GM21360 (cell line): ENCODE results near the gene HOMEZ.

ENCODE experiments used
- ATAC-seq: cut with Tn5 transposase; IDR thresholded peaks from one replicate; pipeline ENCODE4 v1.9.1; 2021; ENCODE audit warnings: mild to moderate bottlenecking, moderate library complexity; ENCODE audit not compliant: unreplicated experiment

HOMEZ gene

DNA sequence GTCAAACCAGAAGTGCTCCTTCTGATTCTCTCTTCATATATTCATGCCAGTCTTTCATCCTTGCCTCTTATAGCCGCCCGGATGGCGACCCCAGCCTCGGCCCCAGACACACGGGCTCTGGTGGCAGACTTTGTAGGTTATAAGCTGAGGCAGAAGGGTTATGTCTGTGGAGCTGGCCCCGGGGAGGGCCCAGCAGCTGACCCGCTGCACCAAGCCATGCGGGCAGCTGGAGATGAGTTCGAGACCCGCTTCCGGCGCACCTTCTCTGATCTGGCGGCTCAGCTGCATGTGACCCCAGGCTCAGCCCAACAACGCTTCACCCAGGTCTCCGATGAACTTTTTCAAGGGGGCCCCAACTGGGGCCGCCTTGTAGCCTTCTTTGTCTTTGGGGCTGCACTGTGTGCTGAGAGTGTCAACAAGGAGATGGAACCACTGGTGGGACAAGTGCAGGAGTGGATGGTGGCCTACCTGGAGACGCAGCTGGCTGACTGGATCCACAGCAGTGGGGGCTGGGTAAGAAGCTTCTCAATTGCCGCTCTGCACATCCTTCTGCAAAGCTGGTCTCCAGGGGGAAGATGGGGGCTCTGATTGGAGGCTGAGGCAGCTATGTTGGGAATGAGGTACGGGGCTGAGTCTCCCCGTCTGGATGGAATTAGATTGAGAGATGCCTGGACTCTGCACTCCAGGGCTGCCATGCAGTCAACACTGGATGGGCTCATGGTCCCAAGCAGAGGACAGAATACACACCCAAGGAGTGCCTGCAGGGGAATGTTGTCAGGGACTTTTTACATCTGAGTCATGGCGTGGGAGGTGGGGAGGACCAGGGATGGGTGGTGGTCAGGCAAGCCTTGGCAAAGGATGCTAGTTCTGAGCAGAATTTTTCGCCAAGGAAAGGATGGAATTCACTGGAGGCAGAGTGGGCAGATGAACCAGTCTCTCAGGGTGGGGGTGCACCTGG, 22.0 kb upstream of the HOMEZ start:
- no peak for ATAC-seq

DNA sequence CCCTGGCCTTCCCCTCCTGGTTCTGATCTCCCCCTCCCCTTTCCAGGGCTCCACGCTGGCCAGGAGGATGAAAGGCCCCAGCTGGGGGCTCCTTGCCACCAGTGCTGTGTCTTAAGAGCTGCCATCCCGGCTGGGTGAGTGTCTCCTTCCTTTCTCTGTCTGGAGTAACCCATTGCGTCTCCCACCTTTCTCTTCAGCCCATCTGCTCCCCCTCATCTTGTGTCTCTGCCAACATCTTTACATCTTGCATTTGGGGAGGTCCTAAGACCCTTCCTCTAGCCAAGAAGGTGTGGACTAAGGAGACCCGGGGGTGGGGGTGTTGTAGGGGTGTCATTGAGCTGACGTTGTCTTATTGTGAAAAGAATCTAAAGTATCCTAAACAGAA, 21.2 kb upstream of the HOMEZ start:
- no peak for ATAC-seq

DNA sequence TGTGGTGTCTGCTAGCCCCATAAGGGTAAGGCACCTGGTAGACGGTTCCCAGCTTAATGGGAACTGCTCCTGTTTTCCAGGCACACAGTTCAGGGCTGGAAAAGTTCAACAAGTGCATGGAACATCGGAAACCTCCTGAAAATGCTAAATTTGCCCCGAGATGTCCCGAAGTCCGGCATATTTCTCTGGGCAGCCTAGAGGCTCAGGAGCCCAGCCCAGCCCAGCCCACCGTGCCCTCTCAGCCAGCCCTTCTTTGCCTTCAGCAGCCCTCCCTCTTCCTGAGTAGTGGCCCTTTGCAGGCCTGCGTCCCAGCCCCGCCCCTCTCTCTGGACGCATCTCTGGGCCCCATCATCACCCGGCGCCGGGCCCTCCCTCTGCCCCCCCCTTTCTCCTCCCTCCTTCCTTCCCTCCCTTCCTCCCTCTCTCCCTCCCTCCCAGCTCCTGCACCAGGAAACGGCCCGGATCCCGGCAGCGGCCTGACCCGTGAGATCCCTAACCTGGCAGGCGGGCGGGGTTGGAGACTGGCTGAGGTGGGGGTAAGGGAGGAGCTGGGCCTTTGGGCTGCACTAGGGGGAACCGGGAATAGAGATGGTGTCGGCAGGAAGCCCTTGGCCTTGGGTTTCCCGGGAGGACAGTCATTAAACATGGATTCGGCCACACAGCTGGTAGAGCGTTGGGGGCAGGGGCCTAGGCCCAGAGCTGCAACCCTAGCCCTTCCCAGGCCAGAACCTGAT, 20.6 kb upstream of the HOMEZ start, which contains the start of gene BCL2L2:
Gene BCL2L2 (plus strand): TSS at position 422 of the 734 bp plus-strand sequence. CDS start 935 bp downstream, outside the sequence.
- no peak for ATAC-seq

DNA sequence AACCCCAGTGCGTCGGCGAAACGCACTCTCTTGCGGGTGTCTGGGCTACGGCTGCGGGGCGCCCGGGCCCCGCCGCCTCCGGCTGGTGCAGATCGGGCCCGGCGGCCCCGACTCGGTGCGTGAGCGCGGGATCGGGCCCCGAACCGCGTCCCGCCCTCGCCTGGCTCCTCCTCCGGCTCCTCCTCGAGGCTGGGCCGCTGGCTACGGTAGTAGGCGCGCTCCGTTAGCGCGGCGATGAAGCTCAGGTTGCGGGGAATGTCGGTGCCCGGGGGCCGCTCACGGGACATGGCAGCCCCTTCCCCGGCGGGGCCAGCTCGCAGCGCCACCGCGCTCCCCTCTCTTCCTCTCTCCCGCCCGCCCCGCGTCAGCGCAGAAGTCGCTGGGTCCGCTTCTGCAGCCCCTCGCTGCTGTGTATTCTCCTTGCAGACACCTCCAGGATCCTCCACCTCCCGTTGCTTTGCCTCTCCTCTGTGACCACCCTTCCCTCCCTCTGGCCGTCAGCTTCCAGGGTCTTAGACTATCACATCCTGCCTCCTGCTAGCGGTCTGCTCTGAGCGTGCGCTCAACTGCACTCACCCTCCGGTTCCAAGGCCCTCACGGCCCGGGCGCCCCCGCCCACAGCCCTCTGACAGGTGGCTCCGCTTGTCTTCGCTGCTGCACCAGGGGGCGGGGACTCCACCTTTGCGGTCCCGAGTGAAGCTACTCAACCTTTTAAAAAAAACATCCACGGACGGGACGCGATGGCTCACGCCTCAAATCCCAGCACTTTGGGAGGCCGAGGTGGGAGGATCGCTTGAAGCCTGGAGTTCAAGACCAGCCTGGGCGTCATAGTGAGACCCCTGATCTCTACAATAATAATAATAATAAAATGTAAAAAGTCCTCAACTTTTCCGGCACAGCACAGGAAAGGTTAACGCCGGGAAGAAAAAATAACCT, 16.6 kb upstream of the HOMEZ start, which contains the start of gene PPP1R3E:
Gene PPP1R3E (minus strand): TSS at position 570 of the 936 bp plus-strand sequence. CDS start 283 bp downstream, at position 287.
- peak; percentile 31 for ATAC-seq

DNA sequence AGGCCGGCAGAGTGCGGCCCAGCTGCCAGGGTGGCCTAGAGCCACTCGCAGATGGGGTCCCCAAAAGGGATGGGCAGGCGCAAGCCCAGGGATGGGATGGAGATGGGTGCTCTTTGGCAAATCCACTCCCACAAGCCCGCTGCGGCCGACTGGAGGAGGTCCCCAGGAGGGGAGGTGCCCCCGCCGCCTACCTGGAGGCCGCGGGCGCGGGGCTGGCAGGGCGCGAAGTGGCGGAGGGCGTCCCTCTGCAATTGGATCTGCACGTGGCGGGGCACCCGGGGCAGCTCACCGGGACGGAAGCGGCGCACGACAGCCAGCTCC, 16.0 kb upstream of the HOMEZ start:
- no peak for ATAC-seq

DNA sequence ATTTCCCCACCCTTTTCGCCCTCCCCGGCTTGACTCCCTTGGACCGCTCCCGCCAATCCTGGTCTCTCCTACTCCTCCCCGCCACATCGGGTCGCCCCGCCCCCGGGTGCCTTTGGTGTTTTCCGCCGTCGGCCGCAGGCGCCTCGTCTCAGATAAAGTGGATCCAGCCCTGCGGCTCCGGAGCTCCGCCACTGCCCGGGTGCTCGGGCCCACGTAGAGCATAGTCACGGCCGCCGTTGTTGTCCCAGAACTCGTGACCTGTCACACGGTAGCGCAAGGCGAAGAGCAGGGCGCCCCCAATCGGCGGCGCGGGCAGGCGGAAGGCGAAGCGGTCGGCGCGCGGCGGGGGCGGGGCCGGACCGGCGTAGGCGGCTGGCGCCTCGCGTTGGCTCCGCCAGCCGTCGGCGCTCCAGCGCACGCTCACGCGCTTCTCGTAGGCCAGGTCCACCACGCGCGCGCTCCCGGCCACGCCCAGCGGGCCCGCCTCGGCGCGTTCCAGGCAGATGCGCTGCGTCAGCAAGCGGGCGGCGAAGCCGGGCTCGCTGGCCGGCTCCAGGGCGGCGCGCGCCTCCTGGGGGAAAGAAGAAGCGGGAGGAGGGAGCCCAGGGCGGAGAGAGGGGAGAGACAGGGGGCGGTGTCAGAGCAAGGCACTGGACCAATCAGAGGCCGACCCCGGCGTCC, 15.5 kb upstream of the HOMEZ start:
- ATAC-seq, result peak; percentile 65

DNA sequence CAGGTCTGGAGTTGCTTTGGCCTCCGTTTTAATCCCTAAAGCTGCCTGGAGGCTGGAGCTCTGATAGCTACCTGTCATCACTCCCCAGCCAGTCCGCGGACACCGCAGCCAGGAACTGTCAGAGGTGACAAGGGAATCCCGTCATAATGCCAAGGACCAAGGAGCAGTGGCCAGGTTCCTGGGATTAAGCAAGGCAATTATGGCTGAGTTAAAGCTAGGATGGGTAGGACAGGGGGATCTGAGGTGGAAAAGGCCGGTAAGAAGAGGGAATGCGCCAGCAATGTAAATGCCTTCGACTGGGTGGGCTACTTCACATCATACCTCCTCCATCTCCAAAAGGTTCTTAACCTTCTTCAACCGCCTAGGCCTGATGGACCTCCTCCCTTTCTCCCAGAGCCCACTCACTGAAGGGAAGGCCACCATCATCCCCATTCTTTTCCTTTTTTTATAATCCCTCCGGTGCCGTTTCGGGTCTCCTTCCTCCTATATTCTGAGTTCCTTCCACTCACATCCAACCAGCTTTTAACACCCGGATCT, 14.8 kb upstream of the HOMEZ start:
- no peak for ATAC-seq

DNA sequence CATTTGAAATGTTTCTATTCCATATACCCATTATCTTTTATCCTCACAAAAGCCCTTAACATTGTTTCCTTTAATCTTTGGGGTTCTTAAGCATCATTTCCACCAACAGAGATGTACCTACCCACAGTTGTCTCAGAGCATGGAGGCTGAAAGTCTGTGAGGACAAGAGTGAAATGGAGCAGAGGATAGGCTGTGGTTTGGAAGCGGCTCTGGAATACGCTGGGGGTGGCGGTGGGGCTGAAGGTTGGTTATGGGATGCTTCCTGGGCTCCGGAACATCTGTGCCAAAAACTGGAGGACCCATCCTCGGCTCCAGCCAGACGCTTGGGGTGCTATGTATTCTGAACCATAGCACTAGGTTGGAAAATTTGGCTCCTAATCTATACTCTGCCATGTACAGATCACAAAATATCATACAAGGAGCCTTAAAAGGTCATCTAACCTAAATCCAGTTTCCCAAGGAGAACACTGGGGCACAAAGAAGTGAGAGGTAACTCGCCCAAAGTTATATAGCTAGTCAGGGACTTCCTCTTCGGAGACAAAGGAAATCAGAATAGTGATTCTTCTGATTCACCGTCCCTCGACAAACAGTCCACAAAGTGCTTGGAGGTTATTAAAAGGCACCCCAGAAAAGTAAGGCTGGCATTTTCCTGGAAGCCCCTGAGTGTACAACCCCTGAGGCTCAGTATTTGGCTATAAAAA, 14.2 kb upstream of the HOMEZ start:
- no peak for ATAC-seq

DNA sequence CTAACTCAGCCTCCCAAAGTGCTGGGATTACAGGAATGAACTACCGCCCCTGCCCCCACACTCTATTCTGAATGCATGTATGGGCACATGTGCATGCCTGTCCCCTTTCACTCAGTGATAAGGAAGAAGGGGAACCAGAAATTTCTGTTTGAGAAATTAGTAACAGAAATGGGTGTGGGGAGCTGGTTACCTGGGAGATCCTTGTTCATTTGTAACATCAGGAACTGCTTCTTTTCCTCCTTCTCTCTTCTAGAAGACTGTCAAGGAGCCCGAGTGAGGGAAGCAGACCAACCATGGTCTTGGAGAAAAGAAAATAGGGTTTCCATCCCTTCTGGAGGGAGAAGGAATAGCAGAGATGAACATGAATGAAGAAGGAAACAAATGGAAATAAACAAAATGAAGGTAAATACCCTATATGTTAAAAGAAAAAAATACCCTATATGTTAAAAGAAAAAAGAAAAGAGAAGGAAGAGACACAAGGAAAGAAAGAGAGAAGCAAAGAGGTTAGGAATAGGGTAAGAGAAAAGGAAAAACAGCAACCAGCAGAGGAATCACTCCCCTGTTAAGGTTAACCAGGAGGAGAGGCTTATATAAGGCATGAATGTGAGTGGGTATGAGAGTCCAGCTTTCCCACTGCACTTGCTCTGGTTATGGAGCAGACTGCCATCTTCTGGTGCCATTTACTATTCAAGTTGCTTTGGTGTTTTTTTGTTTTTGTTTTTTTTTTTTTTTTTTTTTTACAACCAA, 13.5 kb upstream of the HOMEZ start:
- ATAC-seq, result no peak

DNA sequence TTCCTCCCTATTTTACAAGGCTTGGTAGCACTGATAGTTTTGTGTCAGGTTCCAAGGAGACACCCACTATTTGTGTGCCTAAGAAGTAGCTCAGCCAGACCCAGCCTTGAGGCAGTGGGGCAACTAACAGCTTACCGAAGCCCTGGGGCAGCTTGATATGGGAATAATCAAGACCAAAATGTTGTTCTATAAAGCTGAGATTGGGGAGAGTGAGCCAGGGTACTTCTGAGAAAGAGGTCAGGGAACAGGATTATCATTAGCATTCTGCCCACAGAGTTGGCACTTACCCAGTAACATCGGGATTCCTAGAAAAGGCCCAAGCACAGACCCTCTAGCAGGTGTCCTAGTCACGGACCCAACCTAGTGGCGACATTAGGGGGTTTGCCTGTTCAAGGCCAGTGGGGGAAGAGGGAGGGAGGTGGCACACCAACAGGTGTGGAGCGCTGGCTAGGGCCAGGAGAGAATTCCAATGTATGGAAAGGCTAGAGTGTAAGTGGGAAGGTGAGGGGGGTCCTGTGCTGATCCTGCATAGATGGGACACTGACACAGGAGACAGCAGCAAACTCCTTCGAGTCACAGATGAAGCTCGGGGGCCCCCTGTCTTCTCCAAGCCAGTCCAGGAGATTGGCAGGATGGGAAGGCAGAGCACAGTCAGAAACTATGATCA, 11.8 kb upstream of the HOMEZ start:
- no peak for ATAC-seq

DNA sequence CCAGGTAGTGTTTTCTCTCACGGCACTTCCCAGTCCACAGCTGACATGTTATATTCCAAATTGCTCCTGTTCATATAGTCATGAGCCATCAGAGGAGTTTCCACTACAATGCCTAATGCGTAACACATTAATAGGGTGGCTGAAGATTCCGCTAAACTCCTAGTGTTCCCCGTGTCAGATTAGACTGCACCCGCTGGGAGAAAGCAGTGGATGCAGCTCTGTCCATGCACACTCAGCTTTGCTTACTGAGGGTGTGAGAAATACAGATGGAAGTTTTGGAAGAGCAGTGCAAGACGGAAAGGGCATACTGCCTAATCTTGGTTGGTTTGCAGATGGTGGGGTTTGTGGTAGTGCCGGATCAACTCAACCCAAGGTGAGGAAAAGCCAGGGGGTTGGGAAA, 11.2 kb upstream of the HOMEZ start:
- ATAC-seq, result no peak

DNA sequence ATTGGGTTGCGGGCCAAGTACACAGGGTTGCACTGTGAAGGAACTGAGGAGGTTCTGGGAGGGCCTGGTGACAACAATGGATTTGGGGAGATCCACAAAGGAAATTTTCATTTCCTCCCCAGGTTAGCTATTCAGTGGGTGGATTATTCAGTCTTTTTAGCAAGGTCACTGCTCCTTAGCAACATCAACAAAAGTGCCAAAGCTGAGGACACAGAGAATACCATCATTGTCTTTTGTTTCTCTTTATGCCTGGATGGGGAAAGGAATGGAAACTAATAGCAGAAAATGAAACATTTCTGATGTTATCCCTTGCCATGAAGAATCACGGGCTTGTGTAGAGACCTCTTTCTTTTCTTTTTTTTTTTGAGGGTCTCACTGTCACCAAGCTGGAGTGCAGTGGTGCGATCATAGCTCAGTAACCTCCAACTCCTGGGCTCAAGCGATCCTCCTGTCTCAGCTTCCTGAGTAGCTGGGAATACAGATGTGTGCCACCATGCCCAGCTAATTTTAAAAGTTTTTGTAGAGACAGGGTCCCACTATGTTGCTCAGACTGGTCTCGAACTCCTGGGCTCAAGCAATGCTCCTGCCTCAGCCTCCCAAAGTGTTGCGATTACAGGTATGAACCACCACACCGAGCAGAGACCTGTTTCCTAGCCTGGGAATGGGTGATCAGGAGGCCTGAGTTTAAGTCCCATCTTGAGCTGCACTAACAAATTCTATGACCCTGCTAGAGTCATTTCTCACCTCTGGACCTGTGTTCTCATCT, 10.3 kb upstream of the HOMEZ start:
- ATAC-seq, result no peak

DNA sequence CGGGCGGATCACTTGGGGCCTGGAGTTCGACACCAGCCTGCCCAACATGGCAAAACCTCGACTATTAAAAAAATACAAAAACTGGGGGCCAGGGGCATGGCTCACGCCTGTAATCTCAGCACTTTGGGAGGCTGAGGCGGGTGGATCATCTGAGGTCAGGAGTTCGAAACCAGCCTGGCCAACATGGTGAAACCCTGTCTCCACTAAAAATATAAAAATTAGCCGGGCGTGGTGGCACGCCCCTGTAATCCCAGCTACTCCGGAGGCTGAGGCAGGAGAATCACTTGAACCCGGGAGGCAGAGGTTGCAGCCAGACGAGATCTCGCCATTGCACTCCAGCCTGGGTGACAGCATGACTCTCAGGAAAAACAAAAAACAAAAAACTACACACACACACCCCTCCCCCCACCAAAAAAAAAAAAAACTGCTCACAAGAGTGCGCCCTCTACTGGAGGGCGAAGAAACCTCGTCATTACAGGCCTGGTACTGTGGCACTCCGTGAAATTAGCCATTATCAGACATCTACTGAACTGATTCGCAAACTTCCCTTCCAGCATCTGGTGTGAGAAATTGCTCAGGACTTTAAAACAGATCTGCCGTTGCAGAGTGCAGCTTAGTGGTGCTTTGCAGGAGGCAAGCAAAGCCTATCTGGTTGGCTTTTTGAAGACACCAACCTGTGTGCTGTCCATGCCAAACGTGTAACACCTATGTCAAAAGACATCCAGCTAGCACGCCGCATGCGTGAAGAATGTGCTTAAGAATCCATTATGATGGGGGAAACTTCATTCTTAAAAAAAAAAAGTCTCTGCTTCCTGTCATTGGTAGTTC, 9.0 kb upstream of the HOMEZ start:
- no peak for ATAC-seq

DNA sequence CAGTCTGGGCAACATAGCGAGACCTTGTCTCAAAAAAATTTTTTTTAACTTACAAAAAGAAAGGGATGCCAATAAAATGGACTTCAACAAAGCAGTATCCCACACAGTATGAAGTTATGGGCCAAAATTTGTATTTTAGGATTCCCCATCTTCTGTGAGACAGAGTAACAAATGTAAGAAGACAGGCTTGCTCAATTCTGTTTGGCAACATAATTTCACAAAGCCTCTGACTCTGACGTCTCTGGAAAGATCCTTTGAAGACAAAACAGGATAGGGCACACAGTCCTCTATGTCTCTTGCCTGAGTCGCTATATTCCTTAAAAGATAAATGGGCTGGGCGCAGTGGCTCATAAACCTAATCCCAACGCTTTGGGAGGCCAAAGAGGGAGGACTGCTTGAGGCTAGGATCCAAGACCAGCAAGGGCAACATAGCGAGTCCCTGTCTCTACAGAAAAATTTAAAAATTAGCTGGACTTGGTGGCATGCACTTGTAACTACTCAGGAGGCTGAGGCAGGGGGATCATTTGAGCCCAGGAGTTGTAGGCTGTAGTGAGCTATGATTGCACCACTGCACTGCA, 1.1 kb upstream of the HOMEZ start:
- no peak for ATAC-seq

DNA sequence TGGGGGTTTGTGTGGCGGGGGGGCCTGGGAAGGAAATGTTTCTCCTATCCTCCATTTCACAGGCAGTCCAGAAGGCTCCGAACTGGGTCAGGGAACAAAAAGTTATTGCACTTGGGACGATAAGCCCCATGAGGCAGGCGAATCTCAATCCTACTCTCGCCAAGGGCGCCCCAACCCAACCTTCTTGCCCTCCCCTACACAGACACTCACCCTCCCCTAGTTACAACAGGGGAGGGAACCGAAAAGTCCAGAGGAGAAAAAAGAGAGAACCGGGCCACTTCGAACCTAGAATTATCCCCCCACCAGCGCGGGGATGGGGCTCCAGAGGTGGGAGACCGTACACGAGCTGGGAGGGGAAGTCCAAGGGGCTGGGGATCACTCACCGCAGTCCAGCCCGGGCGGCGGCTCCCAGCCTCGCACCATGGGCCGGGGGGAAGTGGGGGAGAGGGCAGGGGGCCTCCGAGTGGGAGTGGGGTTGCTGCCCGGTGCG, 357 bp downstream of the HOMEZ start:
- ATAC-seq, result no peak
